RWPE2 (cell line): ENCODE results near the gene HNRNPM.

Experiments
- ATAC-seq: fragments of 200-7000 bp; cut with Tn5 transposase; 3 replicates; pipeline ENCODE4 v1.9.1; 2021; ENCODE audit warnings: low read depth
- DNase-seq: peaks from one replicate; pipeline ENCODE4 v3.0.0-alpha.2; 2020; ENCODE audit warnings: low spot score
- H3K27ac ChIP-seq: fragments of 450-650 bp; 2 replicates; pipeline ENCODE4 v1.5.1; 2017; ENCODE audit warnings: mild to moderate bottlenecking; ENCODE audit not compliant: poor library complexity, severe bottlenecking
- H3K27me3 ChIP-seq: fragments of 250-450 bp; sonication (Bioruptor Pico); 2 replicates; pipeline ENCODE4 v1.5.1; 2021; ENCODE audit warnings: mild to moderate bottlenecking, moderate library complexity; ENCODE audit not compliant: insufficient read depth, poor library complexity, severe bottlenecking
- H3K36me3 ChIP-seq: fragments of 250-450 bp; sonication (Bioruptor Pico); 2 replicates; pipeline ENCODE4 v1.5.1; 2020; ENCODE audit warnings: low read depth, mild to moderate bottlenecking, moderate library complexity
- H3K4me1 ChIP-seq: fragments of 250-450 bp; sonication (Bioruptor Pico); 2 replicates; pipeline ENCODE4 v1.5.1; 2021; ENCODE audit warnings: mild to moderate bottlenecking, moderate library complexity; ENCODE audit not compliant: insufficient read depth, poor library complexity, severe bottlenecking
- H3K4me3 ChIP-seq: fragments of 250-450 bp; sonication (Bioruptor Pico); 2 replicates; pipeline ENCODE4 v1.5.1; 2021; ENCODE audit warnings: mild to moderate bottlenecking, moderate library complexity; ENCODE audit not compliant: severe bottlenecking
- H3K9me3 ChIP-seq: fragments of 250-450 bp; sonication (Bioruptor Pico); 2 replicates; pipeline ENCODE4 v1.5.1; 2021; ENCODE audit warnings: mild to moderate bottlenecking, moderate library complexity; ENCODE audit not compliant: severe bottlenecking
- TF ChIP-seq, protein P1 (sequence below): fragments of 450-650 bp; IDR thresholded peaks from one replicate; pipeline ENCODE4 v1.5.1; 2017; ENCODE audit warnings: mild to moderate bottlenecking, moderate library complexity; ENCODE audit not compliant: poor library complexity, severe bottlenecking

The HNRNPM gene

DNA sequence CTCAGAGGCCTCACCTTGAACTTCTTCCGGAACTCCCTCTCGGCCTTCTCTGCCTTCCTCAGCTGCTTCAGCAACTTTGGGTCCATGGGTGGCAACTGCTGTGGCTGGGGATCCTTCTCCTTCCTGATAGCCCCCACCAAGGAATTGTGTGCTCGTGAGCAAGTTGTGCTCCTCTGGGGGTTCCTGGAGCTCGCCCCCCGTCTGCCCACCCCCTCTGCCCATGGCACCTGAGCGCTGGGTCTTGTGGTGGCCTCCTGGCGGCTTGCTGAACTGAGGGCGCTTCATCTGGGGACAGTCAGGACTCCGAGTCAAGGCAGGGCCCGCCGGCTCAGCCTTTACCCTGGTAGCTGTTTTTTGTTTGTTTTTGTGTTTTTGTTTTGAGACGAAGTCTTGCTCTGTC, 46.1 kb downstream of the HNRNPM start:
- Histone ChIP-seq H3K4me3 (no peak overlapping the region), H3K36me3 (peaks cover 33% of the 10 kb centered on the region), H3K27me3 (no peaks in the 10 kb centered on the region), H3K9me3 (no peaks in the 10 kb centered on the region), H3K27ac (no peak overlapping the region), H3K4me1 (peaks cover 11% of the 10 kb centered on the region)
- TF ChIP-seq, protein P1, sequence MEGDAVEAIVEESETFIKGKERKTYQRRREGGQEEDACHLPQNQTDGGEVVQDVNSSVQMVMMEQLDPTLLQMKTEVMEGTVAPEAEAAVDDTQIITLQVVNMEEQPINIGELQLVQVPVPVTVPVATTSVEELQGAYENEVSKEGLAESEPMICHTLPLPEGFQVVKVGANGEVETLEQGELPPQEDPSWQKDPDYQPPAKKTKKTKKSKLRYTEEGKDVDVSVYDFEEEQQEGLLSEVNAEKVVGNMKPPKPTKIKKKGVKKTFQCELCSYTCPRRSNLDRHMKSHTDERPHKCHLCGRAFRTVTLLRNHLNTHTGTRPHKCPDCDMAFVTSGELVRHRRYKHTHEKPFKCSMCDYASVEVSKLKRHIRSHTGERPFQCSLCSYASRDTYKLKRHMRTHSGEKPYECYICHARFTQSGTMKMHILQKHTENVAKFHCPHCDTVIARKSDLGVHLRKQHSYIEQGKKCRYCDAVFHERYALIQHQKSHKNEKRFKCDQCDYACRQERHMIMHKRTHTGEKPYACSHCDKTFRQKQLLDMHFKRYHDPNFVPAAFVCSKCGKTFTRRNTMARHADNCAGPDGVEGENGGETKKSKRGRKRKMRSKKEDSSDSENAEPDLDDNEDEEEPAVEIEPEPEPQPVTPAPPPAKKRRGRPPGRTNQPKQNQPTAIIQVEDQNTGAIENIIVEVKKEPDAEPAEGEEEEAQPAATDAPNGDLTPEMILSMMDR, result no peak
- no peak for ATAC-seq
- no peak for DNase-seq

DNA sequence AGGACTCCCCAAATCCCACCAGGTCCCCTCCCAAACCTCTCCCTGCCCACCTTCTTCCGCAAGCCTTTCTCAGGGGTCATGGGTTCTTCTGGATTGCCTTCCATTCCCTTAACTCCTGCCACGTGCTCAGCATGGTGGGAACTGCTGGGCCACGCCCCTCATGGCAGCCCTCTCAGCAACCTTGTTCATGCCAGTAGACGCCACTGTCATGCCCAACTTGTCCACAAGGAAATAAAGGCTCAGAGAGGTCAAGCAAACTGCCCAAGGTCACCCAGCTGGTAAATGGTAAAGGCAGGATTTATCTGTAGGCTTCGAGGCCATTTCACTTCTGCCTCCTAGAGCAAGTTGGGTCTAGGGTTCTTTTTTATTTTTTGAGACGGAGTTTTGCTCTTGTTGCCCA, 46.8 kb downstream of the HNRNPM start:
- TF ChIP-seq, protein P1, result no peak
- H3K4me3 ChIP-seq, result no peak overlapping the region
- H3K27me3 ChIP-seq, result no peaks in the 10 kb centered on the region
- H3K36me3 ChIP-seq, result peaks cover 26% of the 10 kb centered on the region
- no peak overlapping the region for H3K27ac ChIP-seq
- ATAC-seq (no peak), DNase-seq (no peak)
- H3K4me1 ChIP-seq, result peaks cover 11% of the 10 kb centered on the region
- no peaks in the 10 kb centered on the region for H3K9me3 ChIP-seq

DNA sequence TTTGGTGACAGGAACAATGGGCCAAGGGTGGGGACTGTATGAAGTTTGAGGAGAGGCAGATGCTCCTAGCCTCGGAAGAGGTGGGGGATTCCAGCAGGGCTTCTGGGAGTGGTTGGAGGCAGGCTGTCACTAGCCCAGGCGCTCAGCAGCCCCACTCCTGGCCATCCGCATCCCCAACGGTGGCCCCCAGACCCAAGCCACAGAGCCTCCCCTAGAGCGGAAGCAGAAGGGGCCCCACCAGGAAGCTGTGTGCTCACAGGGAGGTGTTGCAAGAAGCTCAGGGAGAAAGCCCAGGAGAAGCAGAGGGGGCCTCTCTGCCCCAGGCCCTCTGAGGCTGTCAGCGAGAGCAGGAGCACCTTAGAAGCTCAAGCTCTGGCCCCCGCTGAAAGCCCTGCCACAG, 49.4 kb downstream of the HNRNPM start:
- TF ChIP-seq, protein P1, result no peak
- peaks cover 6% of the 10 kb centered on the region for H3K4me1 ChIP-seq
- no peak overlapping the region for H3K4me3 ChIP-seq
- H3K27me3 ChIP-seq, result no peaks in the 10 kb centered on the region
- ATAC-seq, result no peak
- no peak overlapping the region for H3K27ac ChIP-seq
- H3K36me3 ChIP-seq, result peaks cover under 1% of the 10 kb centered on the region; the same call in 1 of the 2 replicates
- no peak for DNase-seq
- no peaks in the 10 kb centered on the region for H3K9me3 ChIP-seq

DNA sequence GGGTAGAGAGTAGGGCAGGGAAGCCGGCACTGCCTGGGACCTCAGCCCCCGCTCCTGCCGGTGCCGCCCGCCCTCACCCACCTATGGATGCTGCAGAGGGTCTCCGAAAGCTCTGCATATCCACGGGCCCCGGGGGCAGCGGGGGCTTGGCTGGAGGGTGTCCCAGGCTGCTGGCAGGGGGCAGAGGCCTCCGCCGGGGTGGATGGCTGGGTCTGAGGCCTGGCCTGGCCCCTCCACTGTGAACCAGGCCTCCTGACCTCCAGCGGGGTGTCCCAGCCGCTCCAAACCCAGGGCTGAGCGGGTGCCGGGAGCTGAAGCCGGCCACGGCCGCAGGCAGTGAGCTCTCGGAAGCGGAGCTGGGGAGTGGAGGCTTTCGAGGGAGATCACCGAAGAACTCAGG, 53.5 kb downstream of the HNRNPM start:
- ATAC-seq (no peak), DNase-seq (no peak)
- Histone ChIP-seq H3K4me3 (no peak overlapping the region), H3K27ac (no peak overlapping the region), H3K36me3 (no peaks in the 10 kb centered on the region), H3K27me3 (no peaks in the 10 kb centered on the region), H3K4me1 (no peaks in the 10 kb centered on the region), H3K9me3 (no peaks in the 10 kb centered on the region)
- TF ChIP-seq, protein P1, result no peak

DNA sequence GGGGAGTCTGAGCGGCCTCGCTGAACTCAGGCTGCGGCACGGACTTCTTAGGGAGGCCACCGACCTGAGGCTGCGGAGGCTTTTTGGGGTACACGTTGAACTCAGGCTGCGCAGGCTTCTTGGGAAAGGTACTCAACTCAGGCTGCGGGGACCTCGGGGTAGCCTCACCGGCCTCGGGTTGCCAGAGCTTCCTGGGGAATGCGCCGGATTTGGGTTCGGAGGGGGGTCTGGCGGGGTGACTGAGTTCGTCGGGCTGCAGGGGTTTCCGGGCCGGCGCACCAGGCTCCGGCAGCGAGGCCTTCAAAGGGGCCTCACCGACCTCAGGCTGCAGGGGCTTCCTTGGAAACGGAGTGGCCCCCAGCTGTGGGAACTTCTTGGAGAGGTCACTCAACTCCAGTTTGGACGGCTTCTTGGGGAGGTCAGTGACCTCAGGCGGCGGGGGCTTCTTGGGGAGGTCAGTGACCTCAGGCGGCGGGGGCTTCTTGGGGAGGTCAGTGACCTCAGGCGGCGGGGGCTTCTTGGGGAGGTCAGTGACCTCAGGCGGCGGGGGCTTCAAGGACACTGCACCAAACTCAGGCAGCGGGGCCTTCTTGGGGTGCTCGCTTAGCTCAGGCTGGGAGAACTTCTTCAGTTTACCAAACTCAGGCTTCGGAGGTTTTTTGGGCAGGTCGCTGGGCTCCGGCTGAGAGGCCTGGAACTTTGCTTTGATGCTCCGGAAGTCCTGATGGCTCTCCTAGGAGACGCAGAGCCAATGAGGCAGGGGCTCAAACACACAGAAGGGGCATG, 54.5 kb downstream of the HNRNPM start:
- TF ChIP-seq, protein P1, result no peak
- Histone ChIP-seq H3K27ac (no peak overlapping the region), H3K9me3 (no peaks in the 10 kb centered on the region), H3K36me3 (no peaks in the 10 kb centered on the region), H3K27me3 (no peaks in the 10 kb centered on the region), H3K4me3 (no peak overlapping the region), H3K4me1 (no peaks in the 10 kb centered on the region)
- no peak for DNase-seq
- no peak for ATAC-seq
